Measurements from ENCODE around the gene ZBP1.

Gene ZBP1

GRCh38 chr20:57618091-57618763, 2.0 kb downstream of the ZBP1 start:
- peak; percentile 61 for DNase-seq (ENCODE audit: low spot score)

- peak; percentile 53 for DNase-seq (ENCODE audit: low spot score)
Observed at GRCh38 chr20:57617079-57617795, 3.0 kb downstream of the ZBP1 start.

- peak; percentile 53 for DNase-seq (ENCODE audit: low spot score)
Observed at GRCh38 chr20:57616143-57616951, 3.9 kb downstream of the ZBP1 start.

- peak; percentile 52 for DNase-seq (ENCODE audit: low spot score)
Observed at GRCh38 chr20:57615445-57615811, 4.8 kb downstream of the ZBP1 start.

GRCh38 chr20:57614490-57615444, 5.5 kb downstream of the ZBP1 start:
- peak; percentile 51 for DNase-seq (ENCODE audit: low spot score)

GRCh38 chr20:57613481-57613921, 6.7 kb downstream of the ZBP1 start:
- peak; percentile 33 for DNase-seq (ENCODE audit: low spot score)

GRCh38 chr20:57612916-57613315, 7.3 kb downstream of the ZBP1 start:
- peak; percentile 48 for DNase-seq (ENCODE audit: low spot score)

- DNase-seq (ENCODE audit: low spot score) = peak; percentile 62
Observed at GRCh38 chr20:57612436-57612835, 7.8 kb downstream of the ZBP1 start.

- DNase-seq (ENCODE audit: low spot score) = peak; percentile 64
Observed at GRCh38 chr20:57611586-57612311, 8.5 kb downstream of the ZBP1 start.

GRCh38 chr20:57610261-57610952, 9.8 kb downstream of the ZBP1 start:
- no peak for DNase-seq (ENCODE audit: low spot score)

- DNase-seq (ENCODE audit: low spot score) = no peak
Observed at GRCh38 chr20:57609842-57610167, 10.4 kb downstream of the ZBP1 start.

- DNase-seq (ENCODE audit: low spot score) = no peak
Observed at GRCh38 chr20:57609086-57609841, 11.0 kb downstream of the ZBP1 start.

GRCh38 chr20:57608516-57608915, 11.7 kb downstream of the ZBP1 start:
- no peak for DNase-seq (ENCODE audit: low spot score)

- no peak for DNase-seq (ENCODE audit: low spot score)
Observed at GRCh38 chr20:57605878-57606277, 14.3 kb downstream of the ZBP1 start.

GRCh38 chr20:57605045-57605444, 15.2 kb downstream of the ZBP1 start:
- DNase-seq (ENCODE audit: low spot score) = no peak

GRCh38 chr20:57603120-57603519, 17.1 kb downstream of the ZBP1 start:
- DNase-seq (ENCODE audit: low spot score) = no peak

GRCh38 chr20:57601737-57602136, 18.5 kb downstream of the ZBP1 start:
- DNase-seq (ENCODE audit: low spot score) = no peak

GRCh38 chr20:57601211-57601570, 19.0 kb downstream of the ZBP1 start:
- no peak for DNase-seq (ENCODE audit: low spot score)

- no peak for DNase-seq (ENCODE audit: low spot score)
Observed at GRCh38 chr20:57600320-57601210, 19.7 kb downstream of the ZBP1 start.

Measured in left forelimb (tissue), 1 donor.